Forelimb muscle (tissue), 1 donor: ENCODE data around the gene KIF7. TPM values are rescaled to one million over a fixed set of nuclear protein-coding genes. Genes with fewer than 3 reads are reported as not detected.
"Not testable (repeated sequence)": the region's sequence is repeated elsewhere in the genome, so short reads cannot be mapped to it uniquely, and the experiment has no call there.

ENCODE experiments used
- DNase-seq: peaks from one replicate; pipeline ENCODE4 v3.0.0-alpha.2; 2013; ENCODE audit warnings: low read depth
- polyA plus RNA-seq: library from polyadenylated mRNA; unstranded; fragments of 120-200 nt; gene quantifications from one replicate; pipeline ENCODE4 v1.2.1, GENCODE V29; 2013; ENCODE audit not compliant: insufficient read length

The KIF7 gene, protein sequence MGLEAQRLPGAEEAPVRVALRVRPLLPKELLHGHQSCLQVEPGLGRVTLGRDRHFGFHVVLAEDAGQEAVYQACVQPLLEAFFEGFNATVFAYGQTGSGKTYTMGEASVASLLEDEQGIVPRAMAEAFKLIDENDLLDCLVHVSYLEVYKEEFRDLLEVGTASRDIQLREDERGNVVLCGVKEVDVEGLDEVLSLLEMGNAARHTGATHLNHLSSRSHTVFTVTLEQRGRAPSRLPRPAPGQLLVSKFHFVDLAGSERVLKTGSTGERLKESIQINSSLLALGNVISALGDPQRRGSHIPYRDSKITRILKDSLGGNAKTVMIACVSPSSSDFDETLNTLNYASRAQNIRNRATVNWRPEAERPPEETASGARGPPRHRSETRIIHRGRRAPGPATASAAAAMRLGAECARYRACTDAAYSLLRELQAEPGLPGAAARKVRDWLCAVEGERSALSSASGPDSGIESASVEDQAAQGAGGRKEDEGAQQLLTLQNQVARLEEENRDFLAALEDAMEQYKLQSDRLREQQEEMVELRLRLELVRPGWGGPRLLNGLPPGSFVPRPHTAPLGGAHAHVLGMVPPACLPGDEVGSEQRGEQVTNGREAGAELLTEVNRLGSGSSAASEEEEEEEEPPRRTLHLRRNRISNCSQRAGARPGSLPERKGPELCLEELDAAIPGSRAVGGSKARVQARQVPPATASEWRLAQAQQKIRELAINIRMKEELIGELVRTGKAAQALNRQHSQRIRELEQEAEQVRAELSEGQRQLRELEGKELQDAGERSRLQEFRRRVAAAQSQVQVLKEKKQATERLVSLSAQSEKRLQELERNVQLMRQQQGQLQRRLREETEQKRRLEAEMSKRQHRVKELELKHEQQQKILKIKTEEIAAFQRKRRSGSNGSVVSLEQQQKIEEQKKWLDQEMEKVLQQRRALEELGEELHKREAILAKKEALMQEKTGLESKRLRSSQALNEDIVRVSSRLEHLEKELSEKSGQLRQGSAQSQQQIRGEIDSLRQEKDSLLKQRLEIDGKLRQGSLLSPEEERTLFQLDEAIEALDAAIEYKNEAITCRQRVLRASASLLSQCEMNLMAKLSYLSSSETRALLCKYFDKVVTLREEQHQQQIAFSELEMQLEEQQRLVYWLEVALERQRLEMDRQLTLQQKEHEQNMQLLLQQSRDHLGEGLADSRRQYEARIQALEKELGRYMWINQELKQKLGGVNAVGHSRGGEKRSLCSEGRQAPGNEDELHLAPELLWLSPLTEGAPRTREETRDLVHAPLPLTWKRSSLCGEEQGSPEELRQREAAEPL (N-terminal part only)
- 5.7 TPM for polyA plus RNA-seq

DNA sequence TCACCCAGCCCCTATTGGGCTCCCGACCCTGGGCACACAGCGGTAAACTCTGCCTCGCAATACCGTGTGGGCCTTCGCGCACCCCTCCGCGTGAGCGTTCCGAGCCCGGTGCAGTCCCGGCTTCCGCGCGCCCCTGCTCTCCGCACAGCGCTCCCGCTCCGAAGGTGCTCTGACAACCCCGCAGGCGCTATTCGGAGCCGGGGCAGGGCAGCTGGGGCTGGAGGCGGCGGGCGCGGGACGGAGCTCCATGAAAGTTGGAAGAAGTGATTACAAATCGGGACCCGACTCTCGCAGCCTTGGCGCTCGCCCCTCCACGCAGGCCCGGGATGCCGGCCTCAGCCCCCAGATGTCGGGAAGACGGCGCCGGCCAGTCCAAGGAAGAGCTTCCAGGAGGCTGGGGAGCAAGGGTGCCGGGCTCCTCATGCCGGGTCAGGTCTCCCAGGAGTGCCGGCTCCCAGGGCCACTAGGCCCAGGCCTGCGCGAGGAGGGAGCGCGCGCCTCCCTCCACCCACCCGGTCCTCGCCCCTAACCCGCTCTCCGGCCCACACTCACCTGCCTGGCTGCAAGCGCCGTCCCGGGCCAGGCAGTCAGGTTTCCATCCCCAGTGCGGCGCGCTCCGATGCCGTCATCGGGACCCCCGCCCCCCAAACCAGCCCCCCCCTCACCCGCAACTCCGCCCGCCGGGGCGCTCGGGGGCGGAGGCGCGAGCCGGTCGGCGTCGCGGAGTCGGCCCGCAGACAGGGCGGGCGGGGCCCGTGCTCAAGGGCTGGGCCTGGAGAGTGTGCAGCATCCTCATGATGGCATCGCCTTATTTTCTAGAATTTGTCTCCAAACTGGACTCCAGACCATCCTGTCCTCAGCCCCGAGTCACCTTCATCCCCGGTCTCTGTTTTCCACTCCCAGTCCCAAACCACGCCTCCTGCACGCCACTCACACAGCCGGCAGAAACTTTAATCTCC, at the start of gene KIF7:
Gene KIF7 (minus strand): TSS at position 621 of the 959 bp plus-strand sequence. CDS start 2,537 bp downstream, outside the sequence.
- DNase-seq = no peak

DNA sequence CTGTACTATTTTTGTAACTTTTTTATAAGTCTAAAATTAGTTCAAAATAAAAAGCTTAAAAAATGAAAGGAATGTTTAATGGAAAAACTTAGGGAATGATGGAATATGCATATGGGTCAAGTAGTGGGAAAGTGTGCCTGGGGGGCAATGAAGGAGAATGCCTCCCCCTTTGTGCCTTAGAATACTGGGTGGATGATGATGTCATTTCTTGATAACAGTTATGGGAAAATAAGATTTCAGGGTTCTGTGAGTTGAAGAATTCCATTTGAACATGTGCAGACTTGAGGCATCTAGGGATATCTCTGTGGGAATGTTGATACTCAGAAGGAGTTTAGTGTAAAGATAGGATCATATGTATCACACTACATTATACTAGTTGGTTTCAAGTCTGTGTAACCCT, 49.1 kb upstream of the KIF7 start:
- no peak for DNase-seq

DNA sequence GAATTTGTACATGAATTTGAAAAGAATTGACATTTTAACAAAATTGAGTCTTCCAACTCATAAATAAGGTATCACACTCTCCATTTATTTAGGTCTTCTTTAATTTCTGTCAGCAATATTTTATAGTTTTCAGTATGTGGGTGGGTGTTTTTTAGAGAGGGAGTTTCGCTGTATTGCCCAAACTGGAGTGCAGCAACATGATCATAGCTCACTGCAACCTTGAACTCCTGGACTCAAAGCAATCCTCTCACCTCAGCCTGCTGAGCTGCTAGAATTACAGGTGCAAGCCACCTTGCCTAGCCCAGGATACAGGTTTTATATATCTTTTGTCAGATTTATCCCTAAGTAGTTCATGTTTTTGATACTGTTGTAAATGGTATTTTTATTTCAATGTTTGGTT, 39.9 kb upstream of the KIF7 start:
- DNase-seq = no peak

DNA sequence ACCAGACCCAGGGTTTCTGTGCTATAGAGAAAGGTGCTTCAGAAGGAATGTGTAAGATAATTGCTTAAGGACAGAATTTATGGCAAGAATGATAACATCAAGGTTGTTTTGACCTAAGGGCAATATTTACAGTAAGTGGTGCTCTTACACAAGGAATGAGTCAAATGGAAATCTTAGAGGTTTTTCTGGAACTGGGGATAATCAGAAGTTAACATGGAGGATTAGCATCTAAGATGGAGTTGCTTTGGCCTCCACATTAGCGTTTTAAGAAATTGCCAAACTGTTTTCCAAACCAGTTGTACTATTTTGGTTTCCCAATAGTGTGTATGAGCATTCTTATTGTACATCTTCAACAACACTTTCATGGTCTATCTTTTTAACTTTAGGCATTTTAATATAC, 38.4 kb upstream of the KIF7 start:
- DNase-seq = no peak

DNA sequence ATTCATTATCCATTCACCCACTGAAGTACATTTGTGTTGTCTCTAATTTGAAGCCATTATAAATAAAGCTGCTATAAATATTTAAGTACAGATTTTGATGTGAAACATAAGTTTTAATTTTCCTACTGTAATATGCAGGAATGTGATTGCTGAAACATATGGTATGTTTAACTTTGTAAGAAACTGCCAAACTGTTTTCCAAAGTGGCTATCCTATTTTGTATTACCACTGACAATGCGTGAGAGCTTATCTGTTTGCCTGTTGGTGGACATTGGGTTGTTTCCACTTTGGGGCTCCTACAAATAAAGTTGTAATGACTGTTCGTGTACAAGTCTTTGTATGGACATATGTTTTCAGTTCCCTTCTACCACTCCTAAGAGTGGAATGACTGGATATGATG, 37.8 kb upstream of the KIF7 start:
- DNase-seq = no peak

DNA sequence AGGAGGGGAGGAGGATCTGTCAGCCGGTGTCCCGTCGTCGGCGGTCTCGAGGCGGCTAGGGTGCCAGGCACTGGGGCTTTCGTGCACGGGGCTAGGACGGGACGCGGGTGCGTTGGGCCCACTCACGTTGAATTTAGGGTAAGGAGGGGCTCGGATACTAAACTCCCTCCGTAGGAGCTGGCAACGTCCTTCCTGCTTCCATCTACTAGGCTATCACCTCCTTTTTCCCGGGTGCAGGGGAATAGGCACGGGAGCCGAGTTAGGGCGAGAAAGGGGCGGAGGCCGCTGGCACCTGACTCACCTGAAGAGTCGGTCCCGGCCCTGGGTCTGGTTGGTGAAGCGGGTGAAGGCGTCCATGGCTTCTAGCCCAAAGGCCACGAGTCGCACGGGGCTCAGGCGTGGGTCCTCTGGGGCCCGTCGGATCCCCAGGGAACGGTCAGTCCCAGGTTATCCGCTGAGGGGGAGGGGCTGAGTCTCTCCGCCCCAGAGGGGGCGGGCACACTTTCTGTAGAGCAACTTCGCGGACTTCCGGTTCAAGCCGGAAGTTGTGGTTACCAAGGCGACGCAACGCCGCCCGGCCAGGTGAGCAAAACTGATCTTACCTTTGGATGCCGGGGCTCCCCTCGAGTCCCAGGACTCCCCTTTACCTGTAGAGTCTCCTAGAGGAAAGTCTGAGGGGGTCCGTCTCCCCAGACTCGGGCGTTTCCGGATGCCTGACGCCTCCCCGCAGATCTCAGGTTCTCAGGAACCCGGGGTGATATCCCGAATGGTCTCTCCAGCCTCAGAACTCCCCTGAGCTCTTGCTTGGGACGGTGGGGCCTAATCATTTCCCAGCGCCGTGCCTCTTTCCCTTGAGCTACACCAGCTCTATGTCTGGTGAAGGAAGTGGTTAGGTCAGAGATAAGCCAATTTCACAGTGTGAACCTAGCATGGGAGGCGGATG, 35.3 kb upstream of the KIF7 start, which contains the start of the genes PEX11A and WDR93:
Gene PEX11A (minus strand): TSS at position 479 of the 943 bp plus-strand sequence. CDS start 122 bp downstream, at position 357.
Gene WDR93 (plus strand): TSS at position 536 of the 943 bp plus-strand sequence. CDS start 10,936 bp downstream, outside the sequence.
- peak; percentile 25 for DNase-seq

DNA sequence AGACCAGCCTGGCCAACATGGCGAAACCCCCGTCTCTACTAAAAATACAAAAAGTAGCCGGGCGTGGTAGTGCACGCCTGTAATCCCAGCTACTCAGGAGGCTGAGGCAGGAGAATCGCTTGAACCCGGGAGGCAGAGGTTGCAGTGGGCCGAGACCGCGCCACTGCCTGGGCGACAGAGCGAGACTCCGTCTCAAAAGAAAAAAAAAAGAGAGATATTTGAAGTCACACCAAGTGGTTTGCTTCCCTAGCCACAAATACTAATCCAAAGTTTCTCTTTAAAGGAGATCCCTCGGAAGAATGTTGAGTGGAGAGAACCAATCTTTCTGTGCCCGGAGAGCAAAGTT, 34.6 kb upstream of the KIF7 start:
- not testable (repeated sequence) for DNase-seq

DNA sequence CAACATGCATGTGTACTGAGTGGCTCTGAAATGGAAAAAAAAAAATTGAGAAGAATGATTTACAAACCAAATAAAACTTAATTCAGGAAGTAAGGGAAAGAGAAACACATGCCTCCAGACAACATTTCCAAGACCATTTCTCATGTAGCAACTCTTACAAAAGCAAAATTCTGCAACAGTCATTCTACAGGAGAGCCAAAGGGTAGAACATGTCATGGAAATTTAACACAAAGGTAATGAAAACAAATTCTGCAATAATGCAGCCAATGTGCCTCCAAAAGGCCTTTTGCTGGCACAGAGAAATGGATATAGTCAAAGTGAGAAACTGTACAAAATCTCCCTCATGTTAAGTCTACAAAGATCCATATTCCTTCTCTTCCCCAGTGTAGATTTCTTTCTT, 31.3 kb upstream of the KIF7 start:
- no peak for DNase-seq

DNA sequence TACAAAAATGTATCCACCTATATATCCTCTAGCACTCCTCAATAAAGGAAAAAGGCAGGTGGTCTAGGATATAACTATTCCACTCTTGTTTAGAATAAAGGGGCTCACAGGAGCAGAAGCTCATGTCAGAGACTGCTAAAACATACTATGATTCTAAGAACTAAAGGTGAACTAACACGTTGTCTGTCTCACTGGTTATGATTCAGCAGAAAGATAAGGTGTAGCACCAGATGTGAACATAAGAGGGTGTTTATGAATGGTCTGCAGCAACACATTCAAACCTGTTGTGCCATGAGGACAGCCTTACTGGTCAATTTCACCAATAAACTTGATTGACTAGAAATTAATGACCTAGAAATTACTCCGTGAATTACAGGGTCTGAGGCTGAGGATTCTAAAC, 30.7 kb upstream of the KIF7 start:
- DNase-seq = no peak

DNA sequence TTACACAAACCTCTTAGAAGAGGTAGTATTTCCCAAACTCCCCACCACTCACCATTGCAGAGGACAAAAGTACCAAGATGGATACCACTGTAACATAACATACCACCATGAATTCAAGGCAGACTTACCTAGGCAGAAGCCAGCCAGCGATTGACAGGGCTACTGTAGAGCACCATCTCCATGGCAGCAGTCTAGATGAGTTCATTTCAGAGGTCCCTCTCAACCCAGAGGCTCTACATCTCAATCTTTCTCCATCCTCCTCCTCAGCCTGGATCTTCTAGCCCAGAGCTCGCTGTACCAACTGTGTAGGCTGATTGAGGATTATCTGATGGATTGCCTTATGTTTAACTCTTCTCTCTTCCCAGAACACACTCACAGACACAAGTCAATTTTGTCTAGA, 25.9 kb upstream of the KIF7 start:
- DNase-seq = no peak

DNA sequence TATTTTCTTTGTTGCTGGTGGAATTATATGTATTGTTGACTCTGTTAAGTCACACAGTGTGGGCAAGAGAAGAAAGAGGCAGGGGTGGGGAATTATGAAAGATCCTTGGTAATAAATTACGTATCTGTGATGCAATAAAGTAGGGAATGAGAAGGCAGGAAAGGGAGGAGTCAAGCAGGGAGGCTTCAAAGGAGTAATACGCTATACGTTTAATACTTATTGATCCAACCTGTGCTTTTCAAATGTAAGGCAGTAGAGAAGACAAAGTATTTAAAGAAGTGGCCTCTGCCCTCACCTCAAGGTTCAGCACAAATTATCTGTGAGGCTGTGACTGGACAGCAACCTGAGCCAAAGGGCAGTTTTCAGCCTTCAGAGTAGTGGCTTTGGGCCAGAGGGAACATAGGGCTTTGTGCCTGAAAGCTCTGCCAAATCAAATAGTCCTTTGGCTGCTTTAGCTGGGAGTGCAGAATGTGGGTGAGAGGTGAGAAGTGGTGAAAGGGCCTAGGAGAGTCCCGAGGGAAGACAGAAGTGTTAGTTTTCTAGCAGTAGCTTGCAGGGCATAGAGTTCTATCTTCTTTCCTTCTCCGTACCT, 25.1 kb upstream of the KIF7 start:
- DNase-seq = peak; percentile 19

DNA sequence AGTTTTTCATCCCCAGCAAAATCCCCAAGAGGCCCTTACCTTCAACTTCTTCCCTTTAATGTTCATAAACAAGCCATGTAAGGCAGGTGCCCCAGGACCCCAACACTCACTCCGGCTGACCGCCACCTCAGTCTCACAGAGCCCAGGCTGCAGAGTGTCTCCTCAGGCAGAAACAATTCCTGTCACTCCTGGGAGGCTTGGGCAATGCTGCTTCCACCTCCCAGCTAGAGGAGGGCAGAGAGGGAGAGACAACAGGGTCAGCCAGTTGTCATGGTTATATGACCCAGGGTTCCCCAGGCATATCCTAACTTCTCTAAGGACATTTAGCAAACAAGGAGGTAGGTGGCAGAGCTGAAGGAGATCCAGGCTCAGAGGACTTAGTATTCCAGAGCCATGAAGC, 23.9 kb upstream of the KIF7 start, which contains the start of gene PLIN1:
Gene PLIN1 (minus strand): TSS at position 156 of the 400 bp plus-strand sequence. CDS start 1,878 bp downstream, outside the sequence.
- no peak for DNase-seq

DNA sequence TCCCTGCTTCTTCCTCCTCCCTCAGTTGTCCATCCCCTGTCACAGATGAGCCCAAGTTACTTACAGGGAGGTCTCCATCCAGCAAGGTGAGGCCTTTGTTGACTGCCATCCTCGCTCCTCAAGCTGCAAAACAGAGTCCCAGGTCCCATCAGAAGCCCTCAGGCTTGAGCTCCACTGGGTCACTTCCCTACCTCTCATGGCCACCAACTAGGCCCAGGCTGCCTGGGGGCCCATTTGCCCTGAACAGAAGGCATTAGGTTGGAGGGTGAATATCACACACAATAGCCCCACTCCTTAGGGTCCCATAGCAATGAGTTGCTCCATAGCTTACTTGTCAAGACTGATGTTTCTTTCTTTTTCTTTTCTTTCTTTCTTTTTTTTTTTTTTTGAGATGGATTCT, 22.1 kb upstream of the KIF7 start:
- DNase-seq = no peak

DNA sequence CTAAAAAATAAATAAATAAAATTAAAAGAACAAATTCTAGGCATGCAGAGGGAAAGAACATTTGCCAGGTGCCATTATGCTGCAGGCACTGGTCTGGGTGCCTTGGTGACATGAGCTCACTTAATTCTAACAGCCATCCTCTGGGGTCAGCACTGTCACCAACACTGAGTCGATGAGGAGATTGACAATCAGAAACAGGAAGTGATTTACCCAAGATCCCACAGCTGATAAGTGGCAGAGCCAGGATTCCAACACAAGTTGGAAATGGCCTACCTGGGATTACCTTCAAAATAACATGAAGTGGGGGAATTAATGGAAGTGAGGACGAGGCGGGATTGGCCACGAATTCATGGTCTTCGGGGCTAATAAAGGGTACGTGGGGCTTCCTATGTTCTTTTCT, 20.3 kb upstream of the KIF7 start:
- no peak for DNase-seq

DNA sequence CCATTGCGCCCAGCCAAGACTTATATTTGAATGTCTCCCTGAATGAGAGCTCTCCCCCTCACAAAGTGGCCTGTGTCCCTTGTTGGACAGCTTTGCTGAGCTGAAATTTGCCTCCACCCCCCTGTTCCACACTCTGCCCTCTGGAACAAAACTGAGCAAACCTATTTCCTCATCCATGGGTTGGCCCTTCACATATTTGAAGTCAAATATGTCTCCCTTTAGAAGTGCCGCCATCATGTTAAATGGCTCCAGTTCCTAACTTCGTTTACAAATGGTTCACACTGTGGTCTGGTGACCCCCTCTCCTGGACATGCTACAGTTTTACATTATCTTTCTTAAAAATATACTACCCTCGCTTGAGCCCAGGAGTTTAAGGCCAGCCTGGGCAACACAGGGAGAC, 19.3 kb upstream of the KIF7 start:
- DNase-seq = no peak

DNA sequence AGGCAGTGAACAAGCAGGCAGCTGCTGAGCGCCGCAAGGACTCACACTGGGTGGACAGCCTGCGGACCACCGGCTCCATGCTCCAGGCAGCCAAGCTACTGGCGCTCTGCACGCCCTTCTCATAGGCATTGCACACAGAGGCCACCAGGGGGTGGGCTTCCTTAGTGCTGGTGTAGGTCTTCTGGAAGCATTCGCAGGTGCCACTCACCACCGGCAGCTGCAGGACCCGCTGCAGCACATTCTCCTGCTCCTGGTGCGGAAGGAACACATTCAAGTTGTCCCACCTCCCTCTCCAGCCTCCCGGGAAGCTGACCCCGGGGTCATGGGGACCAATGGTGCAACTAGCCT, 17.9 kb upstream of the KIF7 start:
- DNase-seq = no peak

DNA sequence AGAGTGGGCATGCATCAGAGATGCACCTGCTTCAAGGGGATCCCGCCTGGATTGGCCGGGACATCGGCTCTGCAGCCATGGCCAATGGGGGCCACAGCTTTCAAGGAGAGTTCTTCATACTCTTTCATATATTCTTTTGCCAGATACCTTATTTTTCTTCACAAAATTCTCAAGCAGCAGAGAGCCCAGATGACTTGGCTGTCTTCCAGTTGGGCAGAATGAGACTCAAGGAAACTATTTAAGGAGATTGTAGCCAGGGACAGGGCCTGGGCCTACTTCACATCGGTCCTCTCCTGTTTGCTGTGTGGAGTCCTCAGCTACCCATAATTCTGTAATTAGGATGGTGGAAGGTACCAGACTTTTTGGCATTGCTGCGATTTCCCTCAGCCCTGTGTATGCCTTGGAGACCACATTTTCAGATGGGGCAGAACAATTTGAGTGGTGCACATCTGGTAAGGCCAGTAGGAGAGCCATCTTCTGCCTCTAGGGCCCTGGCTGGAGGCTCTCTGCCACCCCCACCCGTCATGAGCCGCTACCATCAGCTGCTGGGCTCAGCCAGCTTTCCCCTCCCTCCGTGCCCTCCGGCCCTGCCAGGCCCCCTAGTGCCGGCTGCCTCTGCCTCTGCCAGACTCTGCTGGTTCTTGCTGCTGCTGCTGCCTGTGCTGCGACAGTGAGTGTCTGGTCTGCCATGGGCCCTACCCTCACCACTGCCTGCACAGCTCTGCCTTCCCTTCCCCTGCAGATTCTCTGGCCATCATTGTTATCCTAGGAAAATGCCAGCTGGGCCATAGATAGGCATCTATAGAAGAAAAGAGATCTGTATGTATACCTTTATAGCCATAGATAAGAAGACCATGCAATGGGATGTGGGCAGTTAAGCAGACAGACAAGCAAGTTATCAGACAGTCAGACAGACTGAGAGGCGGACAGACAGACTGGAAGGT, 17.2 kb upstream of the KIF7 start:
- DNase-seq = no peak

DNA sequence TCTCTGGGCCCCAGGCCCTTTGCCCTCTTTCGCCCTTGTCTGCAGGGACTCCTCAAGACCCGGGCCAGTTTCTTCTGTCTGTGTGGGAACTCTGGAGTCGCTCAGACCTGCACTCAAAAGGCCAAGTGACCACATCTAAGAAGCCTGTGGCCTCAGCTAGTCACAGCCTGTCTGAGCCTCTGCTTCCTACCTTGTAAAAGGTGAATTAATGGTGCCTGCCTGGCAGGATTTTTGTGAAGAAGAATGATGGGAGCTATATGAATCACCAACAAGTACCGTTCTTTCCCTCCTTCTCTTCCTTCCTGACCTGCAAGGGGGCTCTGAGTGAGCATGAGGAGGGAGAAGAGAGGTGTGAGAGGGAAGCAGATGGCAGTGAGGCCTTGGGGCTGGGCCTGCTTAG, 16.4 kb upstream of the KIF7 start:
- no peak for DNase-seq
